Measurements from ENCODE around the gene OCEL1.

The OCEL1 gene

DNA sequence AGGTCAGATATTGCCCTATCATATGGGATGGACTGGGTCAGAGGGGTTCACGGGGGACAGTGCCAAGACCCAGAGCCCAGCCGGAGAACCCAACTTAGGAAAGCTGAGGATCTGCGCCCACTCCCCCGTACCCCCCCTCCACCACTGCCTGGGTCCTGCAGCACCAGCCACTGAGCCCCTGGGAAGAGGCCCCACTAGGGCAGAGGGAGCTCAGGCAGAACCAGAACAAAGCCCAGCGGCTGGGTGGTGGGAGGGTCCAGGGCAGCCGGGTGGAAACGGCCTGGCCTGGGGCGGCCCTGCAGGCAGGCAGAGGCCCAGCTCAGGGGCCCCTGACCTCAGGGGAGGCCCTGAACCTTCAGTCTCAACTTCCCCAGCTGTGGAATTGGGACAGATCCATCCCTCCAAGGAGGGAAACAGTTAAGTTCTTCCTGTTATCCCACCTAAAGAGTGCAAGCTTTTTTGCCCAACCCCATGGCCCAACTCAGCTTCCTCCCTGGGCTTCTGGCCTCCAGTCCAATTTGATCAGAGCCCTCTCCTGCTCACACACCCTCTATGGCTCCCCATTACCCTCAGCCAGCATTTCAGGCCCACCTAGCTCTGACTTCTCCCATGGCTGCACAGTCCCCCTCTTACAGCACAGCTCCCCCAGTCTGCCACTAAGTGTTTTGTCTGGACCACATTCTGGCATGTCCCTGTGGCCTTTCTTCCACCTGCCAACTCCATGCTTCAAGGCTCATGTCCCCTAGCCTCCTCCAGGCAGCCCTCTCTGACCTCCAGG, 16.6 kb downstream of the OCEL1 start:
- TF ChIP-seq GATA2 (IDR thresholded peaks at IDR 0.05; ENCODE audit: low read depth, low read length) (no peak), GATA3 (IDR thresholded peaks at IDR 0.05; ENCODE audit: low read depth, low read length) (no peak)

DNA sequence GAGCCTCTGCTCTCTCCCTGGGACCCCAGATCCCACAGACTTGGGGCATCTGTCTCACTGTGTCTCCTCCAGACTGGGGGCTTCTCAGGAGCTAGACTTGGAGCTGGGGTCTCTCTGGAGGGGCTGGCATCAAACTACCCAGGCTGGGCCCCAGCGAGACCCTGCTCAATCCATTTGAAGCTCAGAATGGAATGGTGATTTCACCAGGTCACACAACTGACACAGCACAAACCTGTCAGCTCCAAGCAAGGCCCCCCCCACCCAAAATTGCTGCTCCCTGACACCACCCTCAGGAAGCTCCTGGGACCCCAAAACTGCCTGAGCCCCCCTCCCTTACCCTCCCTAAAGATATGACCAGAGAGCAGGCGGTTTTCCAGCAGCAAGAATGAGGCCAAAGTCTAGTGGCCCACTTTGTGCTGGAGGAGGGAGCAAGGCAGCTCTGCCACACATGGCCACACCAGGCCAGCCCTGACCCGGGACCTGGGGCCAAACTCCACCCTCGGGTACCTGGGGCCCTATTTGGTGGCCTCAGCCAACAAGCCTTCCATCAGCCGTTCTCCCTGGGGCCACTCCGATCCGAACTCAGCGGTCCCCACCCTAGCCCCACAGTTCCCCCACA, 17.3 kb downstream of the OCEL1 start:
- TF ChIP-seq GATA2 (IDR thresholded peaks at IDR 0.05; ENCODE audit: low read depth, low read length) (no peak), GATA3 (IDR thresholded peaks at IDR 0.05; ENCODE audit: low read depth, low read length) (no peak)

DNA sequence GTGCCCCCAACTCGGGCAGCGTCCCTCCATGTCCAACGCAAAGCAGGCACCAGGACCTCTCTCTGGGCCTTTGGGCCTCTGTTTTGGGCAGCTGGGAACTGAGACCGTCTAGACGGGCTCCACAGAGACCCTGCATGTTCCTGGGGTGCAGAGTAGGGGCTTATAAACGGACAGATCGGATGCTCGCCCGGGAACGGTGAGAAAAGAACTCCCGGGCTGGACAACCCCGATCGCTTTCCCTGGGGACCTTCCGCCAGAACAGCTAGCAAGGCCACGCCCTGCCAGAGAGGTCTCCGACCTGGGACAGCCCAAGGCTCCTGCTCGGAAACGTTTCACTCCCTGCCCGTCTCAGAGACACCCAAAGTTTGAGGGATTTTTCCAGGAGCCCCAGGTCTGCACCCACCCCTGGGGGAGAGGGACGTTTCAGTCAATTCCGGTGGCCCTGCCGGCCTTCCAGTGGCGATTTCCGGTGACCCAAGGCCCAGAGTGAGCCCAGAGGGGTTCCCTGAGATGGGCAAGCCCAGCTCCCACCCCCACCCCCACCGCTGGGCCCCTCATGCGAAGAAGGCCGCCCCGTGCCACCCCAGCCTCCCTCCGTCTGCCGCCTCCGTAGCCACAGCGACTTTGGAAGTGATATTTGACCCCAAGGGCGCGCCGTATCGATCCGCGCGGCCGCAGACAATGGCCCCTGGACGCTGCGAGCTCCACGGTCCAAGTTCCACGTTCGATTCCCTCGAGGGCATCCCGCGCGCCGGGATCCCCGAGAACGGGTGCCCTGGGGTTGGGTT, 18.0 kb downstream of the OCEL1 start:
- TF ChIP-seq GATA2 (IDR thresholded peaks at IDR 0.05; ENCODE audit: low read depth, low read length), result no peak
- no peak for TF ChIP-seq GATA3 (IDR thresholded peaks at IDR 0.05; ENCODE audit: low read depth, low read length)

DNA sequence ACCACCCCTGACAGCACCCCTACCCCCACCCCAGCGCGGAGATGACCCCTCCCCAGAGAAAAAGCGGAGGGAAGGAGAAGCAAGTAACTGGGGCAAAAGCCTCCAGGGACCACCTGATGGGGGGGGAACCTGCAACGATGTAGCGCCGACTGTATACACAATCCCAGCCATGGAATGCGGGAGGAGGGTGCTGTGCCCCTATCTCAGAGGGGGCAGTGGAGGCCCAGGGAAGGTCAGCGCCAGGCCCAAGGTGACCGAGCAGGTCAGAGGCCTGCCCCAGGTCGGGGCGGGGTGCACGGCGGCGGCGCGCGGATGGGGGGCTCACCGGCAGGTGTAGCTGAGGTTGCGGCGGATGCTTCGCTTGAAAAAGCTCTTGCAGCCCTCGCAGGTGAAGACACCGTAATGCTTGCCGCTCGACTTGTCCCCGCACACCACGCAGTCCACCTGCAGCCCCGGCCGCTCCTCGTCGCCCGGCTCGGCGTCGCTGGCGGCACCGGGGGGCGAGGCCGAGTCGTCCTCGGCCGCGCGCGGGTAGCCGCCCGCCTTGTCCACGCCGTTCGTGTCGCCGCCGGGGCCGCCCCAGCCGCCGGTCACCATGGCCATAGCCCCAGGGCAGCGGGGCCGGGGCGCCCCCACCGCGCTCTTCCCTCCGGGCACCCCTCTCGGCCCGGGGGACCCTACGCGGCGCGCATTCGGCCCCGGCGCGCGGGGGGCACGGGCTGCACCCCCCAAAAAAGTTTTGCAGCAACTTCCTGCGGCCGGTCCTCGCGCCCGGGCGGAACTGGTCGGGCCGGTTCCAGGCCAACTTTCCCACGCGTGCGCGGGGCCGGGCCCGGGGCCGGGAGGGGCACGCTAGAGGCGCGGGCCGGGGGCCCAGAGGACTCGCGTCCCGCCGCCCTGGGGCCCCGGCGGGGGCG, 18.9 kb downstream of the OCEL1 start:
- TF ChIP-seq GATA2 (IDR thresholded peaks at IDR 0.05; ENCODE audit: low read depth, low read length) (no peak), GATA3 (IDR thresholded peaks at IDR 0.05; ENCODE audit: low read depth, low read length) (no peak)

DNA sequence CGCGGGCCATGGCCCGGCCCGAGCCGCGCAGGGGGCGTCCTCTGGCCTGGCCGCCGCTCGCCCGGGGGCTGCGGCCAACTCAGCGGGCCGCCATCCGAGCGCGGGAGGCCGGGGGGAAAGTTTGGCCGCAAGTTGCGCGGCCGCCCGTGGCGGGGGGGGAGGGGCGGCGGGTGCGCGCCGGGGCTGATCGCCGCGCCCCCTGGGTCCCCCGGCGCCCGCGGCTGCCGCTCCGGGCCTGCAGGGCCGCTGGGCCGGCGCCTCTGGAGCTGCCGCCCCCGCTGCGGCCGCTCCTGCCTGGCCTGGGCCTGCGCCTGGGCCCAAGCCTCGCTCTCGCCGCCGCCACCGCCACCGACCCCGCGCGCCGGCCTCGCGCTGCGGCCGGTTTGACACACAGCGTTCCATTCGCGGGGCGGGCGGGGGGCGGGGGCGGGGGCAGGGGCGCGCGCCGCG, 19.5 kb downstream of the OCEL1 start, which contains the start of gene NR2F6:
TSS of gene NR2F6 (minus strand) at position 385 of the 450 bp plus-strand sequence. CDS start 699 bp downstream, outside the sequence.
- TF ChIP-seq GATA2 (IDR thresholded peaks at IDR 0.05; ENCODE audit: low read depth, low read length), result no peak
- TF ChIP-seq GATA3 (IDR thresholded peaks at IDR 0.05; ENCODE audit: low read depth, low read length), result no peak

DNA sequence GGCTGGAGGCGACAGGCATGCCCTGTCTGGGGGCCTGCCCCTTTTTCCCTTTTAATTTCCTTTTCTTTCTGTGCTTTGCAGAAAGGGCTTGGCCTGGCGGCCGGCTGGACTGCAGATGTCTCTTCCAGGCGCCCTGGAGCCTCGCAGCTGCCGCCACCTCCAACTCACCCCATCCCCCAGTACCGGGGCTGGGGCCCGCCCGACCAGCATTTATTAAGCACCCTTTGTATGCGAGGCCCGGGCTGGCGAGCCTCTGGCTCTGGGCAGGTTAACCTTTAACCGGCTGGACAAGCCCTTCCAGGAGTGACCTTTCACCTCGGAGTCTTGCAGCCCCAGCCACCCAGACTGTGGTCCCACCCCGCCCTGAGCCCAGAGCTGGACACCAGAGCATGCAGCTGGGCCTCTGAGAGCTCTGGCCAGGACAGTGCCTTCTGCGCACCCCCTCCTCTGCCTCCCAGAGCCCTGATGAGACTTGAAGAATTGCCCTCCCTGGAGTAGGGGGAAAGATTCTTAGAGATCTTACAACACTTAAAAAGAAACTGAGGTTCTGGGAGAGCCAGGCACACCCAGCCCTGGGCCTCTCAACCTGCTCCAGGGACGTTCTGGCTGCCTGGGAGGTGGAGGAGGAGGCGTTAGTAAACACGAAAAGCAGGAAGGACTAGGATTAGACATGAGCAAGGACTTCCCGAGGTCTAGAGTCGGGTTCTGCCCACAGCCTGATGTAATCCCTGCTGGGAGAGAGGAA, 20.8 kb downstream of the OCEL1 start:
- TF ChIP-seq GATA2 (IDR thresholded peaks at IDR 0.05; ENCODE audit: low read depth, low read length) (no peak), GATA3 (IDR thresholded peaks at IDR 0.05; ENCODE audit: low read depth, low read length) (no peak)

DNA sequence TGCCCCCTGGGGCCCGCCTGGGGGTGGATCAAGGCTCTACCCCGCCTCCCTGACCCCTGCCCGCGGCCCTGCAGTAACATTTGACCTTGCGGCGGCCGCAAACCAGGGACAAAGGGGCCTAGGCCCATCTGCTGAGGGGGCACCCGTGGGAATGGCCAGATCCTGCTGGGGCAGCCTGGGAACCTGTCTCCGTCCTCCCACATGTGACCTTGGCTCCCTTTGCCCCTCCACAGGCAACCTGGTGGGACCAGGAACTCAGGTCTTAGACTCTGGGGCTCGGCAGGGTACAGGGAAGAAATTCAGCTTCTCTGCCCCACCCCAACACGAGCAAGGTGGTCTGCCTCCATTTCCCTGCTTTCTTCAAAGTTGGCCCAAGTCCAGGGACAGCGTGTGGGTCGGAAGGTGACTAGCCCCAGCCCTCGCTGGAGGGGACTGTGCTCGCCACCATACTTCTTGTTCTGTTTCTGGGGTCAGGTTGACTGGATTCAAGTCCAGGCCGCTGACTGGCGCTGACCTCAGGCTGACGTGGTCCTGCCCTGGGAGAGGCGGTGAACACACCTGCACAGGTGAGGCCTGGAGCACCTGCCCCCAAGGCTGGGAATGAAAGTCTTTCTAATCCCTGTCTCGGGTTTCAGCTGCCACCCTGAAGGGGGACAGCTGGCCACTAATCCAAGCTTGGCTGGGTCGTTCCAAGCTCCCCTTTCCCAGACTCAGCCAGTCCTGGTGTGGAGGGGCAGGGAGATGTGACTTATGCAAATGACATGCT, 22.2 kb downstream of the OCEL1 start:
- TF ChIP-seq GATA2 (IDR thresholded peaks at IDR 0.05; ENCODE audit: low read depth, low read length) (no peak), GATA3 (IDR thresholded peaks at IDR 0.05; ENCODE audit: low read depth, low read length) (no peak)

DNA sequence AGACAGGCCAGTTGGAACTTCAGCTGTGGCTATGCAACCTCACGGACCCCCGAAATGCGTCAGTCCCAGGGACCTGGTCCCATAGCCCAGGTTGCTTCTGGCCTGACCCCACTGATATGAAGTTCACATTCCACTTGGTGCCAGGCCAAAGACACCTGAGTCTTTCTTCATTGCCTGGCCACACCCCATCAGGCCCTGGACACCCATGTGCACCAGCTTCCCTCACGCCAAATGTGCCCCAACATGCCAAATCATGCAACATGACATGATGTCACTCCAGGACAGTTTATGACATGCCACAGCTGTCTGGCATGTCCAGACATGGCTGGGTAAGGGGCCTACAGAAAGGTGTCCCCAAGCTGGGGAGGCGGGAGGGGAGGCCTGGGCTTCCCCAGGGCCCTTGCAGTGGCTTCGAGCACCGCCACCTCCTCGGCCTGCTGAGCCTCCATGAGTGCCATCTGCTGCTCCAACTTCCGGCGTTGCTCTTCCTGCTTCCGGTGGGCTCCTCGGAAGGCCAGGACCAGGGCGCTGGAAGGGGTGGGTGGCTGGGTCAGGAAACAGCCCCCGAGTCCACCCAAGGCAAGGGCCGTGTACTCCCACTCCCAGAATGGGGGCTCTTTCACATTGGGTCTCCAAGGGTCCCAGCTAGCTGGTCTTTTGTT, 24.0 kb downstream of the OCEL1 start:
- TF ChIP-seq GATA2 (IDR thresholded peaks at IDR 0.05; ENCODE audit: low read depth, low read length) (no peak), GATA3 (IDR thresholded peaks at IDR 0.05; ENCODE audit: low read depth, low read length) (no peak)

DNA sequence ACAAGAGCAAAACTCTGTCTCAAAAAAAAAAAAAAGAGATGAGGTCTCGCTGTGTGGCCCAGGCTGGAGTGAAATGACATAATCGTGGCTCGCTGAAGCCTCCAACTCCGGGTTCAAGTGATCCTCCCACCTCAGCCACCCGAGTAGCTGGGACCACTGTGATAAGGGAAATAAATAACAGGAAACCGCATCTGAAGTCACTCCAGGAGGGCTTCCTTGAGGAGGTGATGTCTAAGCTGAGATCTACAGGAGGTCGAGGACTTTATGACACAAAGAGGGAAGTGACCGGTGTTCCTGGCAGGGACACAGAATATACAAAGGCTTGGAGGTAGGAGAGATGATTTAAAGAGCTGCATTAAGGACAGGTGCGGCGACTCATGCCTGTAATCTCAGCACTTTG, 28.6 kb downstream of the OCEL1 start:
- TF ChIP-seq GATA3 (IDR thresholded peaks at IDR 0.05; ENCODE audit: low read depth, low read length) (no peak), GATA2 (IDR thresholded peaks at IDR 0.05; ENCODE audit: low read depth, low read length) (no peak)

DNA sequence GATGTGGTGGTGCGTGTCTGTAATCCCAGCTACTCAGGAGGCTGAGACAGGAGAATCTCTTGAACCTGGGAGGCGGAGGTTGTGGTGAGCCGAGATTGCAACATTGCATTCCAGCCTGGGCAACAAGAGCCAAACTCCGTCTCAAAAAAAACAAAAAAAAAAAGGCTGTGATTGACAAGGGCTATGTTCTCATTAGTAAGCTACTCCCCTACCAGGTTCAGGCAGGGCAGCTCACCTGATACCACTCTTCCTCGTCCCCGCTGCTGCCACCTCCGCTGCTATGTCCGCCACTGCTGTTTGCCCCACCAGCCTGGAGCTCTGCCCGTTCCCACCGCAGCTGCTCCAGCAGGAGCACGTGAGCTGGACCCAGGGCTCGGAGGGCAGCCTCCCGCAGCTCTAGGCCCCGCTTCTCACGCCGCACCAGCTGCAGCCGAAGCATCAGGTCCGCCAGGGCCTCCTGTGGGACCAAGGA, 29.2 kb downstream of the OCEL1 start:
- no peak for TF ChIP-seq GATA3 (IDR thresholded peaks at IDR 0.05; ENCODE audit: low read depth, low read length)
- TF ChIP-seq GATA2 (IDR thresholded peaks at IDR 0.05; ENCODE audit: low read depth, low read length), result no peak

DNA sequence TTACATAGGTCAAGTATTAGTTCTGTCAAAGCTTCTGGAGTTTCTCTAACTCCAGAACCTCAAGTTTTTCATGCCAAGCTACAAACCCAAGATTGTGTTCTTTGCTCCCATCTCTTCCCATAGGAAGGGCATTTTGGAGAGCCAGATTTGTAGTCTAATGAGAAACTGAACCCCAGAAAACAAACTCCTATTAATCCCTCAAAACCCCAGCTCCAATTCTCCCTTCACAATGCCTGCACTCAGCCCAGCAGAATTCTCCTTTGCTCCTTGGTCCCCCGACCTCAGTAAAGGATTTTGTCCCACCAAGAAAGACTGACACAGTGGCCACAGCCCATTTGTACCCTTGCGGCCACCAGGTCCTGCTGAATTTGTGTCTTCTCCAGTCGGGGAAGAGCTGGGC, 30.1 kb downstream of the OCEL1 start:
- TF ChIP-seq GATA3 (IDR thresholded peaks at IDR 0.05; ENCODE audit: low read depth, low read length) (no peak), GATA2 (IDR thresholded peaks at IDR 0.05; ENCODE audit: low read depth, low read length) (no peak)
